Vagina (tissue), 2 donors: ENCODE data around the gene ARHGEF4.

Experiments
- POLR2A ChIP-seq, 2 donors: fragments of 450-650 bp; IDR thresholded peaks; one replicate each; pipeline ENCODE4 v1.6.1; 2017; ENCODE audit warnings: antibody characterized with exemption in 2 of 2, mild to moderate bottlenecking in 2 of 2, moderate library complexity in 2 of 2
- POLR2AphosphoS5 ChIP-seq, 2 donors: sonication (generic); formaldehyde crosslinking; IDR thresholded peaks; one replicate each; pipeline ENCODE4 v1.9.0; 2017; ENCODE audit warnings: antibody characterized with exemption in 2 of 2, mild to moderate bottlenecking in 2 of 2, low read depth in 1 of 2; ENCODE audit not compliant: insufficient read depth in 1 of 2
- TF ChIP-seq, protein P1 (sequence below), 3 experiments: fragments of 450-650 bp in 2 of 3; fragments of 200-600 bp in 1 of 3; sonication (generic) in 1 of 3; IDR thresholded peaks; one replicate each; pipeline ENCODE4 v1.5.1; 2017 to 2019; ENCODE audit warnings: antibody characterized with exemption in 3 of 3, mild to moderate bottlenecking in 2 of 3, moderate library complexity in 2 of 3

DNA sequence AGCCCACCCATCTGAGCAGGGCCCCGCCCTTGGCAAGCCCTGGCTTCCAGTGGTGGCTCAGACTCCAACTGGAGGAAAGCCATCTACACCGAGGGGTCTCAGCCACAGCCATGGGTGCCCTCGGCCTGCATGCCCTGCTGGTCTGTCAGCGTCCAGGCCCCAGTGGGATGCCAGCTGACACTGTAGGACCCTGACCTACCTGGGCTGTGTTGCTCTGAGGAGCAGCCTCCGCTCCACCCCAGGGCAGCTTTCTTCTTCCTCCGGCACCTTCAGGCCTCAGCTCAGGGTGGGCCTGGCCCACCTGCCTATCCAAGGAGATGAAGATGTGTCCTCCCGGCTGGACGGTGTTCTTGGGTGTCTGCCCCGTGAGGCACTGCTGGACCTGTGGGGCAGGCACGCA, 13.9 kb upstream of the ARHGEF4 start:
- TF ChIP-seq, protein P1, sequence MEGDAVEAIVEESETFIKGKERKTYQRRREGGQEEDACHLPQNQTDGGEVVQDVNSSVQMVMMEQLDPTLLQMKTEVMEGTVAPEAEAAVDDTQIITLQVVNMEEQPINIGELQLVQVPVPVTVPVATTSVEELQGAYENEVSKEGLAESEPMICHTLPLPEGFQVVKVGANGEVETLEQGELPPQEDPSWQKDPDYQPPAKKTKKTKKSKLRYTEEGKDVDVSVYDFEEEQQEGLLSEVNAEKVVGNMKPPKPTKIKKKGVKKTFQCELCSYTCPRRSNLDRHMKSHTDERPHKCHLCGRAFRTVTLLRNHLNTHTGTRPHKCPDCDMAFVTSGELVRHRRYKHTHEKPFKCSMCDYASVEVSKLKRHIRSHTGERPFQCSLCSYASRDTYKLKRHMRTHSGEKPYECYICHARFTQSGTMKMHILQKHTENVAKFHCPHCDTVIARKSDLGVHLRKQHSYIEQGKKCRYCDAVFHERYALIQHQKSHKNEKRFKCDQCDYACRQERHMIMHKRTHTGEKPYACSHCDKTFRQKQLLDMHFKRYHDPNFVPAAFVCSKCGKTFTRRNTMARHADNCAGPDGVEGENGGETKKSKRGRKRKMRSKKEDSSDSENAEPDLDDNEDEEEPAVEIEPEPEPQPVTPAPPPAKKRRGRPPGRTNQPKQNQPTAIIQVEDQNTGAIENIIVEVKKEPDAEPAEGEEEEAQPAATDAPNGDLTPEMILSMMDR (IDR thresholded peaks at IDR 0.05), result no peak
- TF ChIP-seq POLR2A (IDR thresholded peaks at IDR 0.05) (no peak), POLR2AphosphoS5 (IDR thresholded peaks at IDR 0.05; ENCODE audit: insufficient read depth in 1 of 2, low read depth in 1 of 2) (no peak)
